SK-N-MC (cell line): ENCODE results near the gene NPEPL1.

ENCODE experiments used
- EZH2 ChIP-seq: fragments of 200-600 bp; sonication (generic); IDR thresholded peaks from one replicate; pipeline ENCODE4 v1.6.1; 2017; ENCODE audit warnings: antibody characterized with exemption
- FOXP2 ChIP-seq: optimal IDR thresholded peaks from 2 replicates; pipeline ENCODE3; 2011; ENCODE audit warnings: mild to moderate bottlenecking, moderate library complexity; ENCODE audit not compliant: insufficient read depth; ENCODE audit errors: extremely low read length, control extremely low read depth
- POLR2AphosphoS5 ChIP-seq: IDR thresholded peaks from 2 replicates; pipeline ENCODE4 v1.6.1; 2012; ENCODE audit warnings: mild to moderate bottlenecking, low read depth, low read length, borderline replicate concordance

- TF ChIP-seq EZH2, result no peak
- TF ChIP-seq POLR2AphosphoS5, result no peak
- no peak for TF ChIP-seq FOXP2
Observed at GRCh38 chr20:58647162-58647795, 45.3 kb upstream of the NPEPL1 start.
